Endometrial microvascular endothelial cells (primary cell): ENCODE results near the gene PRSS2. TPM values are rescaled to one million over a fixed set of nuclear protein-coding genes. Genes with fewer than 3 reads are reported as not detected.
"Not testable (repeated sequence)": the region's sequence is repeated elsewhere in the genome, so short reads cannot be mapped to it uniquely, and the experiment has no call there.

Experiments used
- in situ Hi-C: cut with HindIII; loops from 2 replicates; pipeline ENCODE4 v1.10.0; 2017; ENCODE audit warnings: low sequenced_read_pairs, low pct_unique_long_range_greater_than_20kb; ENCODE audit errors: inconsistent ontology term
- total RNA-seq: library from RNA; depleted of rRNA; stranded (reverse); fragments of >200 nt; gene quantifications from one replicate; pipeline ENCODE4 v1.2.3, GENCODE V29; 2015; ENCODE audit errors: inconsistent ontology term

Gene PRSS2
- total RNA-seq, result not detected

GRCh38 chr7:142770661-142771352 lies at the start of gene PRSS2:
Gene PRSS2, plus strand, starts transcription at chr7:142770970. Its CDS starts 13 bp downstream, at chr7:142770983.
- in situ Hi-C loops, result no loop called here

- in situ Hi-C loops, result no loop called here
Observed at GRCh38 chr7:142720986-142721385, 49.8 kb upstream of the PRSS2 start.

- in situ Hi-C loops, result no loop called here
Observed at GRCh38 chr7:142722248-142722794, 48.4 kb upstream of the PRSS2 start.

GRCh38 chr7:142733271-142733670 lies 37.5 kb upstream of the PRSS2 start:
- in situ Hi-C loops, result no loop called here

GRCh38 chr7:142739923-142740492 lies 30.8 kb upstream of the PRSS2 start:
- in situ Hi-C loops, result no loop called here

GRCh38 chr7:142740786-142741185 lies 30.0 kb upstream of the PRSS2 start:
- in situ Hi-C loops, result no loop called here

- in situ Hi-C loops, result not testable (repeated sequence)
Observed at GRCh38 chr7:142741932-142742331, 28.8 kb upstream of the PRSS2 start.

GRCh38 chr7:142745091-142745635 lies 25.6 kb upstream of the PRSS2 start:
- in situ Hi-C loops, result no loop called here

GRCh38 chr7:142745745-142746144 lies 25.0 kb upstream of the PRSS2 start:
- in situ Hi-C loops, result no loop called here

- in situ Hi-C loops, result no loop called here
Observed at GRCh38 chr7:142746264-142746663, 24.5 kb upstream of the PRSS2 start.

- in situ Hi-C loops, result not testable (repeated sequence)
Observed at GRCh38 chr7:142748410-142748809, 22.4 kb upstream of the PRSS2 start.

- in situ Hi-C loops, result no loop called here
Observed at GRCh38 chr7:142749218-142749993, 21.4 kb upstream of the PRSS2 start, which contains the start of gene PRSS1. Gene PRSS1, plus strand, starts transcription at chr7:142749472. Its CDS starts 13 bp downstream, at chr7:142749485.

- in situ Hi-C loops, result no loop called here
Observed at GRCh38 chr7:142750321-142750938, 20.3 kb upstream of the PRSS2 start.

- in situ Hi-C loops, result not testable (repeated sequence)
Observed at GRCh38 chr7:142751526-142752175, 19.1 kb upstream of the PRSS2 start.

- in situ Hi-C loops, result no loop called here
Observed at GRCh38 chr7:142752376-142753225, 18.2 kb upstream of the PRSS2 start.

- in situ Hi-C loops, result no loop called here
Observed at GRCh38 chr7:142753366-142753765, 17.4 kb upstream of the PRSS2 start.

- in situ Hi-C loops, result not testable (repeated sequence)
Observed at GRCh38 chr7:142753925-142754491, 16.8 kb upstream of the PRSS2 start.
